ENCODE results near the gene KCNG4. TPM values are rescaled to one million over a fixed set of nuclear protein-coding genes. Genes with fewer than 3 reads are reported as not detected.

KCNG4 gene
- total RNA-seq, 1 experiment from 2014 or later = not detected

GRCh38 chr16:84227548-84227947 is 12.3 kb downstream of the KCNG4 start:
- Histone ChIP-seq H3K4me3 (ENCODE audit: low read length) (no peak overlapping the region), H3K9me3 (ENCODE audit: low read length) (no peaks in the 10 kb centered on the region), H2AFZ (ENCODE audit: low read length) (no peak overlapping the region), H3K27me3 (ENCODE audit: low read length) (no peaks in the 10 kb centered on the region), H3K36me3 (ENCODE audit: insufficient read depth, low read length) (no peaks in the 10 kb centered on the region), H3K4me2 (ENCODE audit: low read depth, low read length, poor library complexity, severe bottlenecking) (no peak overlapping the region), H3K9me2 (replicated peaks; ENCODE audit: insufficient read depth, low read length) (no peaks in the 10 kb centered on the region), H3K27ac (ENCODE audit: low read length) (no peak overlapping the region), H3K4me1 (ENCODE audit: low read length) (no peaks in the 10 kb centered on the region), H3K9ac (ENCODE audit: low read length) (no peak overlapping the region), H4K20me1 (ENCODE audit: insufficient read depth, low read depth, low read length) (no peaks in the 10 kb centered on the region), H3K79me2 (ENCODE audit: low read length) (no peaks in the 10 kb centered on the region)
- DNase-seq = no peak

GRCh38 chr16:84226026-84226425 is 13.8 kb downstream of the KCNG4 start:
- Histone ChIP-seq H3K4me3 (ENCODE audit: low read length) (no peak overlapping the region), H3K9ac (ENCODE audit: low read length) (no peak overlapping the region), H3K27me3 (ENCODE audit: low read length) (no peaks in the 10 kb centered on the region), H3K79me2 (ENCODE audit: low read length) (no peaks in the 10 kb centered on the region), H3K9me2 (replicated peaks; ENCODE audit: insufficient read depth, low read length) (no peaks in the 10 kb centered on the region), H3K9me3 (ENCODE audit: low read length) (no peaks in the 10 kb centered on the region), H3K4me1 (ENCODE audit: low read length) (no peaks in the 10 kb centered on the region), H3K4me2 (ENCODE audit: low read depth, low read length, poor library complexity, severe bottlenecking) (no peak overlapping the region), H4K20me1 (ENCODE audit: insufficient read depth, low read depth, low read length) (no peaks in the 10 kb centered on the region), H3K27ac (ENCODE audit: low read length) (no peak overlapping the region), H2AFZ (ENCODE audit: low read length) (no peak overlapping the region), H3K36me3 (ENCODE audit: insufficient read depth, low read length) (no peaks in the 10 kb centered on the region)
- DNase-seq = no peak

GRCh38 chr16:84225571-84225970 is 14.2 kb downstream of the KCNG4 start:
- Histone ChIP-seq H3K79me2 (ENCODE audit: low read length) (no peaks in the 10 kb centered on the region), H3K27ac (ENCODE audit: low read length) (no peak overlapping the region), H3K4me2 (ENCODE audit: low read depth, low read length, poor library complexity, severe bottlenecking) (no peak overlapping the region), H3K4me3 (ENCODE audit: low read length) (no peak overlapping the region), H3K9ac (ENCODE audit: low read length) (no peak overlapping the region), H3K9me3 (ENCODE audit: low read length) (no peaks in the 10 kb centered on the region), H3K9me2 (replicated peaks; ENCODE audit: insufficient read depth, low read length) (no peaks in the 10 kb centered on the region), H3K4me1 (ENCODE audit: low read length) (no peaks in the 10 kb centered on the region), H3K36me3 (ENCODE audit: insufficient read depth, low read length) (no peaks in the 10 kb centered on the region), H4K20me1 (ENCODE audit: insufficient read depth, low read depth, low read length) (no peaks in the 10 kb centered on the region), H2AFZ (ENCODE audit: low read length) (no peak overlapping the region), H3K27me3 (ENCODE audit: low read length) (no peaks in the 10 kb centered on the region)
- DNase-seq = no peak

GRCh38 chr16:84225126-84225525 is 14.7 kb downstream of the KCNG4 start:
- Histone ChIP-seq H3K27me3 (ENCODE audit: low read length) (no peaks in the 10 kb centered on the region), H3K4me1 (ENCODE audit: low read length) (no peaks in the 10 kb centered on the region), H3K27ac (ENCODE audit: low read length) (no peak overlapping the region), H4K20me1 (ENCODE audit: insufficient read depth, low read depth, low read length) (no peaks in the 10 kb centered on the region), H3K9ac (ENCODE audit: low read length) (no peak overlapping the region), H3K36me3 (ENCODE audit: insufficient read depth, low read length) (no peaks in the 10 kb centered on the region), H3K9me3 (ENCODE audit: low read length) (no peaks in the 10 kb centered on the region), H3K4me2 (ENCODE audit: low read depth, low read length, poor library complexity, severe bottlenecking) (no peak overlapping the region), H2AFZ (ENCODE audit: low read length) (no peak overlapping the region), H3K9me2 (replicated peaks; ENCODE audit: insufficient read depth, low read length) (no peaks in the 10 kb centered on the region), H3K4me3 (ENCODE audit: low read length) (no peak overlapping the region), H3K79me2 (ENCODE audit: low read length) (no peaks in the 10 kb centered on the region)
- DNase-seq = no peak

GRCh38 chr16:84224554-84224953 is 15.3 kb downstream of the KCNG4 start:
- Histone ChIP-seq H3K4me1 (ENCODE audit: low read length) (no peaks in the 10 kb centered on the region), H3K4me2 (ENCODE audit: low read depth, low read length, poor library complexity, severe bottlenecking) (no peak overlapping the region), H4K20me1 (ENCODE audit: insufficient read depth, low read depth, low read length) (no peaks in the 10 kb centered on the region), H3K36me3 (ENCODE audit: insufficient read depth, low read length) (no peaks in the 10 kb centered on the region), H3K4me3 (ENCODE audit: low read length) (no peak overlapping the region), H3K27ac (ENCODE audit: low read length) (no peak overlapping the region), H3K79me2 (ENCODE audit: low read length) (no peaks in the 10 kb centered on the region), H3K27me3 (ENCODE audit: low read length) (no peaks in the 10 kb centered on the region), H3K9me3 (ENCODE audit: low read length) (no peaks in the 10 kb centered on the region), H3K9me2 (replicated peaks; ENCODE audit: insufficient read depth, low read length) (no peaks in the 10 kb centered on the region), H3K9ac (ENCODE audit: low read length) (no peak overlapping the region), H2AFZ (ENCODE audit: low read length) (no peak overlapping the region)
- no peak for DNase-seq

DNA sequence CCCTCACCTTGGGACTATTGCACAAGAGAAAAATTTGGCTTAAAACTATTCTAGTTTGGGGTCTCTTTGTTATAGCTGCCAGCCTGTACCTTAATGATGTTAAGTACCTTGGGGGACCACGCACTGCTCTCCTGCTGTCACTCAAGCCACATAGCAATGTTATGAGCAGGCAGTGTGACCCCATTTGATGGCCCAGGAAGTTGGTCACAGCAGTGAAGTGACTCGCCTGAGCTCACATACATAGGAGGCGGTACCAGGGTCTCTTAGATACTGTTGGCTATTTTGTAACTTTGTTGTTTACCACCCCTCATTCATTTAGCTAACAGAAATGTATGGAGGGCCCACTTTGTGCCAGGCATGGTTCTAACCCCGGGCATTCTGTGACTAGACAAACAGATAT is 16.4 kb downstream of the KCNG4 start:
- Histone ChIP-seq H3K9me3 (ENCODE audit: low read length) (no peaks in the 10 kb centered on the region), H3K36me3 (ENCODE audit: insufficient read depth, low read length) (no peaks in the 10 kb centered on the region), H3K9me2 (replicated peaks; ENCODE audit: insufficient read depth, low read length) (no peaks in the 10 kb centered on the region), H4K20me1 (ENCODE audit: insufficient read depth, low read depth, low read length) (no peaks in the 10 kb centered on the region), H3K79me2 (ENCODE audit: low read length) (no peaks in the 10 kb centered on the region), H3K27ac (ENCODE audit: low read length) (no peak overlapping the region), H3K27me3 (ENCODE audit: low read length) (no peaks in the 10 kb centered on the region), H3K9ac (ENCODE audit: low read length) (no peak overlapping the region), H3K4me3 (ENCODE audit: low read length) (no peak overlapping the region), H2AFZ (ENCODE audit: low read length) (no peak overlapping the region), H3K4me1 (ENCODE audit: low read length) (no peaks in the 10 kb centered on the region), H3K4me2 (ENCODE audit: low read depth, low read length, poor library complexity, severe bottlenecking) (no peak overlapping the region)
- no peak for DNase-seq

DNA sequence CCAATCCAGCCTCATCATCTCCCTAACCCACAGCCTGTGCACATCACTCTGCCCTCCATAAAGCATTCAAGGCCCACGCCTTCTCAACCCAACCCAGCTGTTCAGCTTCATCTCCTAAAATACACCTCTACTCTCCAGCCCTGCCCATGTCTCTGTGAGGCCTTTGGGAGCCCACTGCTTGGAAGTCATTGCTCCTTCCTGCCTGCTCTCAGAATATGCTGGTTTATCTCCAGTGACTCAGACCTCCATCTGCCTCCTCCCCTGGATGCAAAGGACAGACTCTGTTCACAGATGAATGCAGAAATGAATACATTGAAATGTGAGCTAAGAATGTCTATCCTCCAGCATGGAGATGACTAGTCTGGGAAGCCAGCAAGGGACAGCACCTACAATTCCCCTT is 19.0 kb downstream of the KCNG4 start:
- Histone ChIP-seq H2AFZ (ENCODE audit: low read length) (no peak overlapping the region), H3K4me3 (ENCODE audit: low read length) (no peak overlapping the region), H4K20me1 (ENCODE audit: insufficient read depth, low read depth, low read length) (no peaks in the 10 kb centered on the region), H3K79me2 (ENCODE audit: low read length) (no peaks in the 10 kb centered on the region), H3K36me3 (ENCODE audit: insufficient read depth, low read length) (no peaks in the 10 kb centered on the region), H3K4me2 (ENCODE audit: low read depth, low read length, poor library complexity, severe bottlenecking) (no peak overlapping the region), H3K9me2 (replicated peaks; ENCODE audit: insufficient read depth, low read length) (no peaks in the 10 kb centered on the region), H3K27me3 (ENCODE audit: low read length) (no peaks in the 10 kb centered on the region), H3K4me1 (ENCODE audit: low read length) (no peaks in the 10 kb centered on the region), H3K9ac (ENCODE audit: low read length) (no peak overlapping the region), H3K27ac (ENCODE audit: low read length) (no peak overlapping the region), H3K9me3 (ENCODE audit: low read length) (no peaks in the 10 kb centered on the region)
- DNase-seq = no peak

DNA sequence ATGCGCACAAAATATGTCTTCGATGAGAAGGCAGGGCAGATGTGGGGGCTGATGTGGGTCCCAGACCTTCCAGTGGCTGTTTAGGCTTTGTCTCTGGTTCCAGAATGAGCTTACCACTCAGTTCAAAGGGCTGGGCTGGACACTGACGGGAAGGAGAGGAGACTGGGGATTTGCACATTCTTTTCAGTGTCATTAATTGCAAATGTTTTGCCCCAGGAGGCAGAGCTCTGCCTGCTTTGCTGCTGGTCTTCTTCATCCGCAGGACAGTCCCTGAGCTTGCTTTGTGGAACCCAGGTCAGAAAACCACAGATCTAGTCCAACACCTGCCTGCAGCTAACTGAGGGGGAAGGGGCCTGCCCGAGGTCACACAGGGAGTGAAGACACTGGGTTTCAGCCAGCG is 20.9 kb downstream of the KCNG4 start:
- no peak overlapping the region for H3K27ac ChIP-seq (ENCODE audit: low read length)
- no peaks in the 10 kb centered on the region for H4K20me1 ChIP-seq (ENCODE audit: insufficient read depth, low read depth, low read length)
- no peaks in the 10 kb centered on the region for H3K36me3 ChIP-seq (ENCODE audit: insufficient read depth, low read length)
- no peaks in the 10 kb centered on the region for H3K4me1 ChIP-seq (ENCODE audit: low read length)
- H3K9me2 ChIP-seq (replicated peaks; ENCODE audit: insufficient read depth, low read length) = no peaks in the 10 kb centered on the region
- H2AFZ ChIP-seq (ENCODE audit: low read length) = no peak overlapping the region
- H3K4me3 ChIP-seq (ENCODE audit: low read length) = no peak overlapping the region
- H3K4me2 ChIP-seq (ENCODE audit: low read depth, low read length, poor library complexity, severe bottlenecking) = no peak overlapping the region
- DNase-seq = no peak
- no peaks in the 10 kb centered on the region for H3K27me3 ChIP-seq (ENCODE audit: low read length)
- no peaks in the 10 kb centered on the region for H3K9me3 ChIP-seq (ENCODE audit: low read length)
- no peak overlapping the region for H3K9ac ChIP-seq (ENCODE audit: low read length)
- H3K79me2 ChIP-seq (ENCODE audit: low read length) = no peaks in the 10 kb centered on the region

GRCh38 chr16:84218176-84218823 is 21.5 kb downstream of the KCNG4 start:
- Histone ChIP-seq H2AFZ (ENCODE audit: low read length) (no peak overlapping the region), H3K4me2 (ENCODE audit: low read depth, low read length, poor library complexity, severe bottlenecking) (no peak overlapping the region), H3K4me3 (ENCODE audit: low read length) (no peak overlapping the region), H3K4me1 (ENCODE audit: low read length) (no peaks in the 10 kb centered on the region), H3K27ac (ENCODE audit: low read length) (no peak overlapping the region), H3K9me3 (ENCODE audit: low read length) (no peaks in the 10 kb centered on the region), H3K36me3 (ENCODE audit: insufficient read depth, low read length) (no peaks in the 10 kb centered on the region), H3K27me3 (ENCODE audit: low read length) (no peaks in the 10 kb centered on the region), H3K79me2 (ENCODE audit: low read length) (no peaks in the 10 kb centered on the region), H3K9ac (ENCODE audit: low read length) (no peak overlapping the region), H4K20me1 (ENCODE audit: insufficient read depth, low read depth, low read length) (no peaks in the 10 kb centered on the region), H3K9me2 (replicated peaks; ENCODE audit: insufficient read depth, low read length) (no peaks in the 10 kb centered on the region)
- no peak for DNase-seq

All from Karpas-422 (cell line).